HG02870 (cell line): ENCODE data around the gene LRRC56.

Experiments used
- ATAC-seq: cut with Tn5 transposase; IDR thresholded peaks from one replicate; pipeline ENCODE4 v1.9.1; 2021; ENCODE audit warnings: mild to moderate bottlenecking, moderate library complexity; ENCODE audit not compliant: unreplicated experiment

LRRC56 gene

GRCh38 chr11:518463-519202, 18.7 kb upstream of the LRRC56 start:
- ATAC-seq = no peak

GRCh38 chr11:520428-521176, 16.7 kb upstream of the LRRC56 start:
- no peak for ATAC-seq

GRCh38 chr11:521177-521688, 16.1 kb upstream of the LRRC56 start:
- ATAC-seq = no peak

GRCh38 chr11:526192-526591, 11.1 kb upstream of the LRRC56 start:
- ATAC-seq = no peak

GRCh38 chr11:528166-528814, 9.0 kb upstream of the LRRC56 start:
- ATAC-seq = no peak

GRCh38 chr11:528815-529727, 8.3 kb upstream of the LRRC56 start:
- no peak for ATAC-seq

GRCh38 chr11:529728-530411, 7.5 kb upstream of the LRRC56 start:
- ATAC-seq = no peak

GRCh38 chr11:530960-531831, 6.1 kb upstream of the LRRC56 start:
- ATAC-seq = no peak

GRCh38 chr11:531919-532526, 5.3 kb upstream of the LRRC56 start:
- ATAC-seq = no peak

GRCh38 chr11:532527-532985, 4.8 kb upstream of the LRRC56 start:
- no peak for ATAC-seq

GRCh38 chr11:532986-533585, 4.2 kb upstream of the LRRC56 start:
- no peak for ATAC-seq

GRCh38 chr11:533586-534395, 3.5 kb upstream of the LRRC56 start:
- ATAC-seq = no peak

GRCh38 chr11:534396-535209, 2.7 kb upstream of the LRRC56 start:
- no peak for ATAC-seq

- peak; percentile 7 for ATAC-seq
Measured at GRCh38 chr11:535210-535518, 2.2 kb upstream of the LRRC56 start.

GRCh38 chr11:535519-536454, 1.5 kb upstream of the LRRC56 start, which contains the start of gene HRAS:
Gene HRAS, minus strand, starts transcription at chr11:535576.
- peak; percentile 58 for ATAC-seq
